Bronchial epithelial cell (primary cell): ENCODE results near the gene SERTAD3. TPM values are rescaled to one million over a fixed set of nuclear protein-coding genes. Genes with fewer than 3 reads are reported as not detected.

Experiments used
- DNase-seq: peaks from one replicate; pipeline ENCODE4 v3.0.0-alpha.2; 2010; ENCODE audit warnings: low read depth
- FAIRE-seq: peaks from 2 replicates; lab custom pipeline; 2011; peaks lifted over from hg19 to GRCh38; lab: Jason Lieb, UNC
- H3K27me3 ChIP-seq: 2 replicates; pipeline ENCODE4 v1.5.1; 2011; ENCODE audit warnings: low read length; ENCODE audit not compliant: control insufficient read depth, insufficient read depth
- H3K36me3 ChIP-seq: 2 replicates; pipeline ENCODE4 v1.5.1; 2011; ENCODE audit warnings: low read length; ENCODE audit not compliant: control insufficient read depth, insufficient read depth
- H3K4me3 ChIP-seq: 2 replicates; pipeline ENCODE4 v1.5.1; 2011; ENCODE audit warnings: mild to moderate bottlenecking, low read depth, low read length, control low read depth
- CTCF ChIP-seq: IDR thresholded peaks from 2 replicates; pipeline ENCODE4 v1.5.1; 2011; ENCODE audit warnings: mild to moderate bottlenecking, moderate library complexity, low read length, control low read depth, inconsistent platforms; ENCODE audit not compliant: insufficient read depth, severe bottlenecking
- total RNA-seq: library from RNA; depleted of rRNA; stranded (reverse); fragments of >200 nt; gene quantifications from 2 replicates; pipeline ENCODE4 v1.2.1, GENCODE V29; 2014

SERTAD3 gene
- total RNA-seq, 1 donor from 2014 or later: 23.2 TPM

- DNase-seq (no peak), FAIRE-seq (no peak)
- H3K4me3 ChIP-seq: no peak overlapping the region
- peaks cover 1% of the 10 kb centered on the region for H3K27me3 ChIP-seq
- H3K36me3 ChIP-seq: no peaks in the 10 kb centered on the region
- TF ChIP-seq CTCF: no peak
Measured at GRCh38 chr19:40393894-40394815, 50.0 kb downstream of the SERTAD3 start.

- Histone ChIP-seq H3K27me3 (peaks cover 1% of the 10 kb centered on the region), H3K4me3 (no peak overlapping the region), H3K36me3 (no peaks in the 10 kb centered on the region)
- DNase-seq: peak; percentile 57
- no peak for FAIRE-seq
- peak; percentile 87 for TF ChIP-seq CTCF
Measured at GRCh38 chr19:40392894-40393517, 51.1 kb downstream of the SERTAD3 start.

- Histone ChIP-seq H3K4me3 (no peak overlapping the region), H3K27me3 (peaks cover 1% of the 10 kb centered on the region), H3K36me3 (no peaks in the 10 kb centered on the region)
- FAIRE-seq (no peak), DNase-seq (no peak)
- no peak for TF ChIP-seq CTCF
Measured at GRCh38 chr19:40392123-40392522, 52.0 kb downstream of the SERTAD3 start.

Other genes with a start within 250 kb of the SERTAD3 start
- gene TTC9B, start 226.0 kb downstream of the SERTAD3 start, total RNA-seq: not detected in 2 replicates
- gene CCNP, start 217.6 kb downstream of the SERTAD3 start, total RNA-seq: not detected in 2 replicates
- gene AKT2, start 159.0 kb downstream of the SERTAD3 start, total RNA-seq: 54.8 and 57.9 TPM in 2 replicates
- gene C19orf47, start 95.9 kb downstream of the SERTAD3 start, total RNA-seq: 3.7 and 4.7 TPM in 2 replicates
- gene PLD3, start 95.6 kb downstream of the SERTAD3 start, total RNA-seq: 162 and 199 TPM in 2 replicates
- gene HIPK4, start 54.2 kb downstream of the SERTAD3 start, total RNA-seq: 0.26 TPM in 1 of 2 replicates, not detected in the other
- gene PRX, start 31.0 kb downstream of the SERTAD3 start, total RNA-seq: 1.4 and 1.8 TPM in 2 replicates
- 35.7 and 41.6 TPM in 2 replicates for gene SERTAD1, start 18.3 kb downstream of the SERTAD3 start, total RNA-seq
- 682 and 797 TPM in 2 replicates for gene BLVRB, start 21.4 kb upstream of the SERTAD3 start, total RNA-seq
- 0.53 and 1.8 TPM in 2 replicates for gene SPTBN4, start 22.7 kb upstream of the SERTAD3 start, total RNA-seq
- 29.2 and 29.4 TPM in 2 replicates for gene SHKBP1, start 132.5 kb upstream of the SERTAD3 start, total RNA-seq
- 20.7 and 21.6 TPM in 2 replicates for gene LTBP4, start 157.0 kb upstream of the SERTAD3 start, total RNA-seq
- gene NUMBL, start 246.3 kb upstream of the SERTAD3 start, total RNA-seq: 8.4 and 12.9 TPM in 2 replicates